GM12874 (cell line): ENCODE results near the gene SIRT6.

ENCODE experiments used
- TF ChIP-seq, protein P1 (sequence below): IDR thresholded peaks from 2 replicates; pipeline ENCODE4 v1.5.1; 2011; ENCODE audit warnings: low read depth, mild to moderate bottlenecking, control low read depth, low read length, moderate library complexity; ENCODE audit not compliant: insufficient read depth

Gene SIRT6

DNA sequence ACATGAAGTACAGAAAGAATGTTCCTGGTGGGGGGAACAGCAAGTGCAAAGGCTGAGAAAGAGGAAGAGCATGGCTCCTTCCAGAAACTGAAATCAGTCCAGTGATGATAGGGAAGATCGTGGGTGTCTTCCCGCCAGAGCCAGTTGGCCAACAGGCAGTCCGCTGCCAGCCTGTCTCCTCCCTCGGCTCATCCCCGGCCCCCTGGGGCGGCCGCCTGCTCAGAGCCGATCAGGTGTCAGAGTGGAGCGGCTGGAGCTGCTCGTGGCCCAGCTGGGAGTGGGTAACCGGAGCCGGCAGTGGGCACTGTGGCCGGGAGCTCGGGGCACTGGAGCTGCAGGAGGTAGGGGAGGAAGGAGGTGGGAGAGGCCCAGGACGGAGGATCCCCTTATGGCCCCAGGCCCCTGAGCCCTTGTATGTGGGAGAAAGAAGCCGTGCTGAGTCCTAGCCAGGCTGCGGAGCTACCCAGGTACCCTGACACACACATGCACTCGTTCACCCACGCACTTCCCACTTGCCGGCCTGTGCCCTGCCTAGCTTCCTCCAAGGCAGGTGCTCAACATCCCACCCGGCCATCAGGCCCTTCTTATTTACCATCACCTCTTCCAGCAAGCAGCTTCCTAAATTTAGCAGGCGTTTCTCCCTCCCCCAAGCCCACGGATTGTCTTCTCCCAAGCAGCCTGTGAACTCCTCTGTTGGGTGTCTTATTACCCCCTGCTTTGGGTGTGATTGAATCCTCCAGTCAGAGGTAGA, 1.8 kb upstream of the SIRT6 start:
- TF ChIP-seq, protein P1, sequence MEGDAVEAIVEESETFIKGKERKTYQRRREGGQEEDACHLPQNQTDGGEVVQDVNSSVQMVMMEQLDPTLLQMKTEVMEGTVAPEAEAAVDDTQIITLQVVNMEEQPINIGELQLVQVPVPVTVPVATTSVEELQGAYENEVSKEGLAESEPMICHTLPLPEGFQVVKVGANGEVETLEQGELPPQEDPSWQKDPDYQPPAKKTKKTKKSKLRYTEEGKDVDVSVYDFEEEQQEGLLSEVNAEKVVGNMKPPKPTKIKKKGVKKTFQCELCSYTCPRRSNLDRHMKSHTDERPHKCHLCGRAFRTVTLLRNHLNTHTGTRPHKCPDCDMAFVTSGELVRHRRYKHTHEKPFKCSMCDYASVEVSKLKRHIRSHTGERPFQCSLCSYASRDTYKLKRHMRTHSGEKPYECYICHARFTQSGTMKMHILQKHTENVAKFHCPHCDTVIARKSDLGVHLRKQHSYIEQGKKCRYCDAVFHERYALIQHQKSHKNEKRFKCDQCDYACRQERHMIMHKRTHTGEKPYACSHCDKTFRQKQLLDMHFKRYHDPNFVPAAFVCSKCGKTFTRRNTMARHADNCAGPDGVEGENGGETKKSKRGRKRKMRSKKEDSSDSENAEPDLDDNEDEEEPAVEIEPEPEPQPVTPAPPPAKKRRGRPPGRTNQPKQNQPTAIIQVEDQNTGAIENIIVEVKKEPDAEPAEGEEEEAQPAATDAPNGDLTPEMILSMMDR: no peak

DNA sequence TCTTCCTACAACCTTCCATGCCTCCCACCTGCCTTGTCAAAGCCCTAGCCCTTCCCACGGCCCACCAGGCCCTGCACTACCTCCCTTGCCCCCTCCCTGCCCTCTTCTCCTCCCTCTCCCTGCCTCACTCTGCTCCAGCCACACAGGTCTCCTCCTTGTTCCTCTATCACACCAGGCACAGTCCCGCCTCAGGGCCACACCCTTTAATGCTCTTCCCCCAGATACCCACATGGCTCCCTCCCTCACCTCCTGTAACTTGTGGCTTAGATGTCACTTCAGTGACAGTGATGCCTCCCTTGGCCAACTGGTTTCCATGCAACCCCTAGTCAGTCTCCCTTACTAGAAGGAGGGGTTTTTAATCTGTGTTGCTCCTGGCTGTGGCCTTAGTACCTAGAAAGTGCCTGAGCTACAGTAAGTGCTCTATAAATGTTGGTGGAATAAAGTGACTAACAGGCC, 1.3 kb downstream of the SIRT6 start:
- TF ChIP-seq, protein P1: no peak

DNA sequence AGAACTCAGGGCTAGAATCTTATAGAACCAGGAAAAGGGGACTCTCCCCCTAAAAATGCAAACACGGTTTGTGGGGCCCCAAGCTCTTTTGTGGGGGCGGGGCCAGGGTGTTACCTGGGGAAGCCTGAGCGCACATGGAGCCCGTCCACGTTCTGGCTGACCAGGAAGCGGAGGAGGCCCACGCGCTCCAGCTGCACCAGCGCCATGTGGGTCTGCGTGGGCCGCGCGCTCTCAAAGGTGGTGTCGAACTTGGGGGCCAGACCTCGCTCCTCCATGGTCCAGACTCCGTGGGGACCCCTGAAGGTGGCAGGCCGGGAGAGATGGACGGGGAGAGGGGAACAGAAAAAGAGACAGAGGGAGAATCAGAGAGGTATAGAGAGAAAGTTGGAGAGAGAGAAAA, 3.4 kb downstream of the SIRT6 start:
- TF ChIP-seq, protein P1: no peak

DNA sequence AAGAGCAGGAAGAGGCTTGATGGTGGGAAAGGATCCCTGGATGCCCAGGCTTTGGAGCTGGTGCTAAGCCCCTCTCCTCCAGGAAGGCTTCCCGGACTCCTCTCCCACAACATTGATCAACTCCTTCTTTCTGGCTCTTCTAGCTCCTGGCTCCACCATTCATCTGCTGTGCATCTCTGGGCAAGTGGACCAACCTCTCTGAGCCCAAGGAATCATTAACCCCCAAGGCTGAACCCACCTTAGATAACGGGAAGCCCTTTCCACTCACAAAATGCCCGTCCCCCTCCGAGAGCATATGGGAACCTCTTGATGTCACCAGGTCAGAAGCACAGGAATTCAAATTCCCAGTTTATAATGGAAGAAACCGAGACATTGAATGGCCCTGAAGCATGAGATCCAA, 5.2 kb downstream of the SIRT6 start:
- TF ChIP-seq, protein P1: no peak

DNA sequence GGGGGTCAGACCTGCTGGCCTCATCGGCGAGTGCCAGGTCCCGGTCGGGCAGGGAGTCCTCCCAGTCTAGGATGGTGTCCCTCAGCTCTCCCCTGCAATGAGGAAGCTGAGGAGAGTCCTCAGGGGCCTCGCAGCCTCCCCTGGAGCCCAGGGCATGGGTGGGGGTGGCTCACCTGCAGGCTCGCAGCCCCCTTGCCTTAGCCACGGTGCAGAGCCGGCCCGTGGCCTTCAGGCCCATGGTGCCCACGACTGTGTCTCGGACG, 6.8 kb downstream of the SIRT6 start:
- TF ChIP-seq, protein P1: no peak

DNA sequence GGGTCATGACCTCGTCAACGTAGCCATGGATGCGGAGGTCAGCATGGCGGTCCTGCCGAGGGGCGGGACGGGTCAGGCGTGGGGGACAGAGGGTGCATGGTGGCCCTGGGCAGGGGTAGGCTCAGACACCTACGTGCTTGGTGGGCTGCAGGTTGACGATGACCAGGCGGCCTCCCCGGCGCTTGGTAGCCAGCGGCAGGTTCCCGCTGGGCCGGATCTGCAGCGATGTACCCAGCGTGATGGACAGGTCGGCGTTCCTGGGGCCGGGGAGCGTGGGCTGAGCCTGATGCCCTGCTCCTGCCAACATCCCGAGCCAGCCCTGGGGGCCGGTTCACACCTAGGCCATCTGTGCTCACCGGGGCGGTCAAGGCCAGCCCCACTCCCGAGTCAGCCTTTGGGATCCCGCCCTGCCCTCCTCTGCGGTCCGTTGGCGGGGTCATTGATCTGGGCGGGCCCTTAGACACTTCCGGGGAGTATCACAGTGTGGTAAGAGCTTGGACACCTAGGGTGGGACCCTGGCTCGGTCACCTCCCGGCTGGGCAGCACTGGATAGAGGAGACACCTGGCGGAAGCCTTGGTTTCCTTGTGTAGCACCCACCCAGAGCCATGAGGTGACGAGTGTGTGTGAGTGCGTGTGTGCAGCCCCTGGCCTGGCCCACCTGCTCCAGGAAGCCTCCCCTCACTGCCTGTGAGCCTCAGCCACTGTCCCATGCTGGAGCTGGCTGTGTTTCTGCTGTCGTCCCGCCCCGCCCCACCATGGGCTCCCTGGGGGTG, 7.3 kb downstream of the SIRT6 start:
- TF ChIP-seq, protein P1: no peak

DNA sequence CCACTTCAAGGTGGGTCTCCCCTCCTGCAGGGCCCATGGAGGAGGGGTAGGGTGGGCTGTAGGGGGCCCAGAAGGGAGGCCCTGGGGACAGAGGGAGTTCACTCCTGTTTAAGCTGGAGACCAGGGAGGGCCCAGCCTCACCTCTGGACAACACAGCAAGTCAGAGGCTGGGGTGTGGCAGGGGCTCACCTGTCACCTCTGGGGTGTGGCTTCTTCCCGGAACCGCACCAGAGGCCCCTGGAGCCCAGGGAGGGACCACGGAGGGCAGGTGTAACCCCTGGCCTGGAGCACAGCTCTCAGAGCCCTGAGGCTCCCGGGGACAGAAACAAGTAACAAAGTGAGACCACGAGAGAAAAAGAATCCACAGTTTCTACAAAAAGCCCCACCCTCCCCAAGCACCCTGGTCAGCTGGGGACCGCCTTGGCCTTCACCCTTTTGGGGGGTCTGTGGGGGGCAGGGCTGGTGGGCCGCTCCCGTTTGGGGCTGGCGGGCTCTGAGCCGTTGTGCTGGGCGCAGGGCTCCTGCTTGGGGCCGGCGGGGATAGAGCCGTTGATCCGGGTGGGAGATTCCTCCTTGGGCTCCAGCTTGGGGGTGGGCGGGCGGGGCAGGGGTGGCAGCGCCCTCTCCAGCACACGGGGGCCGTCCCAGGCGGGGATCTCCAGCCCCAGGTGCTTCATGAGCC, 8.0 kb downstream of the SIRT6 start:
- TF ChIP-seq, protein P1: no peak
